ENCODE data around the gene RBBP8NL. TPM values are rescaled to one million over a fixed set of nuclear protein-coding genes. Genes with fewer than 3 reads are reported as not detected.

The RBBP8NL gene
- total RNA-seq, 2 donors from 2014 or later = not detected

DNA sequence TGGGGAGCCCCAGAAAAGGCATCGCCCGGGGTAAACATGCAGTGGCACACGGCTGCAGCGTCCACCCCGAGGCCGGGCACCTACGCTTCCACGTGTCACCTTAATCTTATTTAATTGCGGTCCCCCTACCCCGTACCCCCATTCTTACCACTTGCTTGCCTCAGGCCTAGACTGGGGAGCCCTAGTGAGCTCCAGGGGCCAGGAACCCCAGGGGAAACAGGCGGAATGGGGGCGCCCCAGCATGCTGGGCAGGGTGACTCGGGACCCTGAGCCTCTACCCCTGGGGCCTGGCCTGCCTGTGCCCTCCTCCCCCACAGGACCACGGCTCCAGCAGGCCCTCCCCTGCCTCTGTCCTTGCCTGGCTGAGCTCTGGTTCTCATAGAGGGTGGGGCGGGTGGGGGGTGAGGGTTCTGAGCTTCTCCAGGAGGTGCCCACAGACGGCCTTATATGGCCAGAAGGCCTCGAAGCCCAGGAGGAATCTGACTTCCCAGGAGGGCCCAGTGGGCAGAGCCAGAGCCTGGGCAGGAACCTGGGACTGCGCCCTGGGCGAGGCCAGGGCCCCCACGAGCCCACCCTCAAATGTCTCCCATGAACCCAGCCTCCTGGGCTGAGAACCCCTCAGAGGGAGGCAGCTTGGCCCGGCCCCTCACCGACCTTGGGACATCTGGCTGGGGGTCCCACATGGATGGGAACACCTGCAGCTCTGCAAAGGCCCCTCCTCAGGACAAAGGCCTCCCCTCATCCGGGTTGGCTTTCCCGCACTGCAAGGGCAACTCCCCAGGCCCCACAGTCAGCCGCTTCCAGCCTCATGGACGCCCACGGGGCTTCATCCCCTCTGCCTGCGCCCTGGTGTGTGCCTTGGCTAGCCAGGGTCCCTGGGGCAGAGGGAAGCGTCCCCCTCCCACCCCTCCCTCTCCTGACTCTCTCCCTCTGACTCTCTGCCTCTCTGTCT, 55.0 kb downstream of the RBBP8NL start:
- intact Hi-C loops (cut with DNase I) = no loop called here
- no peak for DNase-seq (ENCODE audit: low spot score)

DNA sequence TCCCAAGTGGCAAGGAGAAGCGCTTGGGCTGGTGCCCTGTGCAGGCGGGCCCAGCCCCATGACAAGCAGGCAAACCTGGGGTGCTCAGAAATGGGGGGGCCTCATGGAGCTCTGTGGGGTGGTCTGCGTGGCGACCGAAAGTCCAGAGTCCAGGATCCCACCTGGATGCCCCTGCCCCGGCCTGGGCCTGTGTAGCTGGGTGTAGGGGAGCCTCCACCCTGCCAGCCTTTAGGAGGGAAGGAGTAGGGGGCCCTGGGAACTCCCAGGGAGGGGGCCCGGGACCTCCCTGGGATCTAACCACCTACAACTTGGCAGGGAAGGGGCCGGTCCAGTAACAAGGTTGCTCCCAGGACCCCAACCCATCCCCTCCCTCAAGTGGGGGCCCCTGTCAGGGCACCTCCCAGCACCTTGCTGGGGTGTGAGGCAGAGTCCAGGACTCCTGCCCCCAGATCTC, 55.7 kb downstream of the RBBP8NL start:
- intact Hi-C loops (cut with DNase I) = no loop called here
- DNase-seq (ENCODE audit: low spot score) = no peak

DNA sequence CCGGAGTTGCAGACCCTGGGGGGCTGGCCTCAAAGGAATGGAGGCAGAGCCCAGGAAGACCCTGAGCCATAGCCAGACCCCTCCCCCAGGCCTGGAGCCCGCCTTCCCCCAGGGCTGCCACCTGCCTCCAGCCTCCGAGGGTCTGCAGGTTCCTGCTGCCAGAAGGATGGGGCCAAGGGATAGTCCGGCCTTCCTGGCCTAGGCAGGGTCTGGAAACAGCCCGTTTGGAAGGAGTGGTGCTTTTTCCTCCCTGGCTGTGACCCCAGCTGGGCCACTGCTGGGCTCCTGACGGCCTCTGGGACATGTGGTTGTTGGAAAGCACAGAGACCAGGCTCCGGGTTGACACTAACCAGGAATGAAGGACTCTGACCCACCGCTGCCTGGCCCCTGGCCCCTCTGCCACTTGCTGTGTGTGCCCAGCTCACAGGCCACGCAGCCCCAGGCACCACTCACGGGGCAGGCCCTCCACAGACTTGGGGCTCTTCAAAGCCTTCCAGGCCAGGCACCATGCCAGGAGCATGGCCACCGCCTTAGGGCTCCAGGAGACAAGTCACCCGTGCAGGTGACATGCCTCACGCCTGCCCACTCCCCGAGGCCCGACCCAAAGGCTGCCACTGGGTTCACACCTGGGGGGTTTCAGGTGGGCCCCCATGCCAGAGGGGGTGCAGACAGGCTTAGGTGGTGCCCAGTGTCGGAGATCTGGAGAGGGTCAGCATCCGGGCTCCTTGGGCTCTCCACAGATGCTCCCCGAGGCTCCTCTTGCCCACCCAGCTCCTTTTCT, 56.3 kb downstream of the RBBP8NL start:
- intact Hi-C loops (cut with DNase I) = no loop called here
- no peak for DNase-seq (ENCODE audit: low spot score)

DNA sequence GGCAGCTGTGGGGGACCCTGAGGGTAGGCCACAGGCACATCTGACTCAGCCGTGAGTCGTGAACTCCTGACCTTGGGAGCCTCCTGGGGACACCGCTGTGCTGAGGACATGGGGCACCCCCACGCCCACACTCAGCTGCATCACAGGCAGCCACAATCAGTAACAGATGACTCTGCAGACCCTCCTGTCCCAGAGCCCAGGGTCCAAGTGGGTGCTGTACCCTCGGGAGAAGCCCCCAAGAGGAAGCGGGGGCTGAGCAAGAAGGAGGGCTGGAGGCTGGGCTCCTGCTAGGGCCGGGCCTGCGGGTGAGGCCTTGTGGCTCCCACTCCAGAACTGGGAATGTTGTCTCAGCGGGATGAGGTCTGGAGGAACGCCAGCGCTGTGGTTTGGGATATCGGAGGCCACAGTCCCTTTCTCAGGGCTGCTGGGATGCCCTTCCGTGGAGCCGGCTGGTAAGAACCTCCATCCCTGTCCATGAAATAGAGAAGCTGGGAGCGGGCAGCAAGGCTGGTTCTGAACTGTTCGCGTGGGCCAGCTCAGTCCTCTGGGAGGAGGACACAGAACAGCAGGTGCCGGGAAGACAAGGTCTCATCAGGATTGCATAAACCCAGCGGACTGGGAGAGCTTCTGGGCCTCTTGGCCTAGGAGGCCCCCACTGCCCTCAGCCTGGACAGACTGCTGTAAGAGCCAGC, 57.1 kb downstream of the RBBP8NL start:
- no peak for DNase-seq (ENCODE audit: low spot score)
- intact Hi-C loops (cut with DNase I) = no loop called here

DNA sequence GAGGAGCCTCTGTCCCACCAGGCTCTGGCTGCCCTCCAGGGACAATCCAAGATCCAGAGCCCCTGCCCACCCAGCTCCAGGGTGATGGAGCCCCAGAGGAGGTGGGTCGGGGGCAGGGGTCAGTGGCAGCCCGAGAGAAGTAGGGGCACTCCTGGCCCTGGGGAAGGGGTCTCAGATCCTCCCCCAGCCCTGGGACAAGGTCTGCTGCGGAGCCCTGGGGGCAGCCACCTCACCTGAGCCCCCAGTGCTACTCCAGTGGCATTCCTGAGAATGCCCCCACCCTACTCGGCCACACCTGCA, 57.6 kb downstream of the RBBP8NL start:
- DNase-seq (ENCODE audit: low spot score) = no peak
- intact Hi-C loops (cut with DNase I) = loop anchor here in 1 of 2 donors (10.0 kb wide), 1 partner anchor 55 kb away; no protein-coding TSS in a partner anchor

DNA sequence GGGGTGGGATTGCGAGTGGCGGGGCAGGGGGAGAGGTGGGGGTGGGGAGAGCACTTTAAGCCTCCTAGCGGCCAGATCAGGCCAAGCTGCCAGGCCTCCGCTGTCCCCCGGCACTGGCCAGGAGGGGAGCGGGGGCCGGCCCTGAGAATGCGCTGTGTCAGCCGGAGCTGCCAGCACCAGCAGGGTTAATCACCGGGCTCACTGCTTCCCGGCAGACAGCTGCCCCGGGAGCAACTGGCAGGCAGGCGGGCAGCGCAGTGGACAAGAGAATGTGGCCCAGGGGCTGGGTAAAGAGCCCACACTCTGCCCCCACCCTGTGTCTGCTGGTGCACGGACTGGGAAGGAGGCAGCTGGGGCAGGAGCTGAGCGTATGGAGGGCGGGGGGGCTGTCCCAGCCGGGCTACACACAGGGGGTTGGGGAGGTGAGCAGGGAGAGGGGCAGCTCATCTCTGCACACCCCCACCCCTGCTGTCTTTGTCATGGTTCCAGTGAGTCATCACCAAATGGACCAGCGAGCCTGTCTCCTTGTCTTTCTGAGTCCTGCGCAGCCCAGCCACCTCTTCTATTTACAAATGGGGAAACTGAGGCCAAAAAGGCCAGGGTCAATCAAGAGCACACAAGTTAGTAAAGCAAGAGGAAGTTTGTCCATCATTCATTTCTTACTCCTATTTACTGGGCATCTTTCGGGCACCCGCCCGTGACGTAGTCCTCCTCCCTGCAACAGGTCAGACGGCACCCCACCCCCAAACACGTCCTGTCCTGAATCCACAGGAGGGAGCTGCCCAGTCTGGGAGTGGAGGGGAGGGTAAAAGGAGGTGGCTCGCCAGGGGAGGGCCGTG, 58.1 kb downstream of the RBBP8NL start:
- intact Hi-C loops (cut with DNase I) = loop anchor here in 1 of 2 donors (10.0 kb wide), 1 partner anchor 54 kb away; no protein-coding TSS in a partner anchor
- no peak for DNase-seq (ENCODE audit: low spot score)

DNA sequence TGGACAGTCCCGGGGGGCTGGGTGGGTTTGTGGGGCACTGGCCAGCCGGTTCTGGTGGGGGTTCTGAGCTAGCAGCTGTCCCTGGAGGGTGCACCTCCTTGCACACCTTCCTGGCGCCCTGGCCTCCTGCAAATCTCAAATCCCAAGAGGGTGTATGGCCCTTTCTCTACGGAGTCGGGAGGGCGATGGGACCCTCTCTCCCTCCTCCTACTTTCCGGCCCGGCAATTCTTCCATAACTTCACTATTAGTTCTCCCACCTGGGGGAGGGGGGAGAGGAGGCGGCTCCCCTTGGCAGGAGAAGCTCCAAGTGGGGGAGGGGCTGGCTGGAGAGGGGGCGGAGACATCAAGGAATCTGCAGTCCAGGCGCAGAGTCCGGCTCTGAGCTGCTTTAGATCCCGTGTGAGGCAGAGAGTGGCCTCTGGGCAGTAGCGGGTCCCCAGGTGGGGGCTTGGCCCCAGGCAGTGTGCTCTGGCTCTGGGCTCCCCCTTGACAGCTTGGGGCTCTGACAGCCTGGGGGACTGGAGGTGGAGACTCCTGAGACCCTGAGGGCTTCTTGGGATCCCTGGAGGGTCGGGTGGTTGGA, 58.9 kb downstream of the RBBP8NL start:
- intact Hi-C loops (cut with DNase I) = loop anchor here in 1 of 2 donors (10.0 kb wide), 1 partner anchor 54 kb away; no protein-coding TSS in a partner anchor
- DNase-seq (ENCODE audit: low spot score) = no peak

DNA sequence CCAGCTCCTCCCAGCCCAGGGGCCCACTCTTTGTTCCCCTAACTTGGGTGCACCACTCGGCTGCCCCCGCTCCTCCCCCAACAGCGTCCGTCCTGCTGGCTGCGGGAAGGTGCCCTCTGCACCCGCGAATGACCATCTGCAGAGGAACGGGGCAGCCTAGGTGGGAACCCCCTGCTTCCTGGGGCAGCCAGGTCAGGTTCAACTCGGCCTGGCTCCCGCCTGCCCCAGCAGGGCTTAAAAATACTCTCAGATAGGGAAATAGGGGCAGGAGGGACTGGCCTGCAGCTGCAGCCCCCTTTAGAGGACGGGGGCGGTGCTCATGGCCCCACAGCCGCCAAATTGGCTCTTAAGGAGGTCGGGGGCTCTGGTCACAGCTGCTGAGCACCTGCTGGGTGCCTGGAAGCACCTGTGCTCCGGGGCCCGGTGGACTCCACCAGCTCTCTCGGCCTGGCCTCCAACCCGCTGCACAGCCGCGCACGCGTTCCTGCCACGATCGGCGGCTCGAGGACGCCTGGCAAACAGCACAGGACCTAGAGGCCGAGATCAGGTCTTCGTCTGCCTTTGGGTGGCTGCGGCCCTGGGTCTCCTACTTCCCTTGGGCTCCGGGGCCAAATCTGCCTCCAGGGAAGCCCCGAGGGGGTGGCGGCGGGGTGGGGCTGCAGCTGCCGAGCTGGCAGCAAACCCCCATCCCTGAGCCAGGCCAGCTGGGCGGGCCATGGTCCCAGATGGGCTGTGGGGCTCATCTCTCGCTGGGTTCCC, 59.5 kb downstream of the RBBP8NL start:
- intact Hi-C loops (cut with DNase I) = loop anchor here in 1 of 2 donors (10.0 kb wide), 1 partner anchor 53 kb away; no protein-coding TSS in a partner anchor
- DNase-seq (ENCODE audit: low spot score) = no peak

DNA sequence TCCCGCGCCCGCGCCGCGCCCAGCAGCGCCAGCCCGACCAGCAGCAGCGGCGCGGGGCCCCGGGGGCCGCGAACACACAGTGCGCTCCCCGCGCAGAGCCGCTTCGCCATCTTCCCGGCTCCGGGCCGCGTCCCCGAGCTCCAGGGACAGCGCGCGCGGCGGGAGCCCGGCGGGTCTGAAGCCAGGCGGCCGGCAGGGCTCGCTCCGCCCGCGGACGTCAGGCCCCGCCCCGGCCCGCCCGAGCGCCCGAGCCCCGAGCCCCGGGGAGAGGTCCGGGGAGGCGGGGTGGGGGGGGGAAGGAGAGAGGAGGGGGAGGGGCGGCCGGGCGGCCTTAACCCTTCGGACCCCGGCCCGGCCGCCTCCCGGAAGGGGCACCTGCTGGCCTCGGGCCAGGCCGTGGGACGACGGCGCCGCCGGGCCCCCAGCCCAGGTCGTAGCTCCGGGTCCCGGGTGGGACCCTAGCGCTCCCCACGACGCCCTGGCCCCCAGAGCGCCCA, 60.2 kb downstream of the RBBP8NL start, which contains the start of gene LAMA5:
LAMA5 (minus strand) TSS at position 177 of the 497 bp plus-strand sequence; CDS start at position 110, 67 bp downstream.
- DNase-seq (ENCODE audit: low spot score) = no peak
- intact Hi-C loops (cut with DNase I) = loop anchor here in 1 of 2 donors (10.0 kb wide), 1 partner anchor 52 kb away; no protein-coding TSS in a partner anchor

DNA sequence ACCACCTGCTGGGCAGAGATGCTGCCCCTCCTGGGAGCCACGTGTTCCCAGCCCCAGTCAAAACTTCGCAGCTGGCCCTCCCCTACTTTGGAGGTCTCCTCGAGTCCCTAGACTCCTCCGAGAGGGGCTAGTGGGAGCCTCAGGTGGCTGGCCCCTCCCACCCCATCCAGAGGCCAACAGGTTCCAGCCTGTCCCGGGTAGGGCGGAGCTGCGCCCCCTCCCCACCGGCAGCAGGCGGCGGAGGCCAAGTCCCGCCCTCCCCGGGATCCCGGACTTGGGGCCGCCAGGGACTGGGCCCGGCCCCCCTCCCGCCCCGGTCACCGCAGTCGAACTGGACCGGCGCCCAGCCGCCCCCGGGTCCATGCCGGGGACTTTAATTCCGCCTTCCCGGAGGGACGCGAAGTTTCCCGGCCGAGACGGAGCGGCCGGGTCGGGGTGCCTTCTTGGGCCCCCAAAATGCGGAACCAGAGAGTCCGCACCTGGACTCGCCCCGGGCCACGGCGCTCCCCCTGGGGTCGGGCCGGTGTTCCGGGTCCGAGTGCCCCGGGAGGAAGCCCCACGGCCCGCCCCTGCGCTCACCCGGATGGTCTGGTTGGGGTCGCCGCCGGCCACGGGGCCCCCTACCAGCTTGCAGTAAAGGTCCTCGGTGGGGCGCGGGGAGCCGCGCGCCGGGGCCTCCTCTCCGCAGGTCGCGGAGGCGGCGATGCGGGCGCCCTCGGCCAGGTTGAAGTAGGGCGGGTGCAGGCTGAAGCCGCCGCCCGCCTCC, 60.8 kb downstream of the RBBP8NL start:
- intact Hi-C loops (cut with DNase I) = loop anchor here in 1 of 2 donors (10.0 kb wide), 1 partner anchor 52 kb away; no protein-coding TSS in a partner anchor

DNA sequence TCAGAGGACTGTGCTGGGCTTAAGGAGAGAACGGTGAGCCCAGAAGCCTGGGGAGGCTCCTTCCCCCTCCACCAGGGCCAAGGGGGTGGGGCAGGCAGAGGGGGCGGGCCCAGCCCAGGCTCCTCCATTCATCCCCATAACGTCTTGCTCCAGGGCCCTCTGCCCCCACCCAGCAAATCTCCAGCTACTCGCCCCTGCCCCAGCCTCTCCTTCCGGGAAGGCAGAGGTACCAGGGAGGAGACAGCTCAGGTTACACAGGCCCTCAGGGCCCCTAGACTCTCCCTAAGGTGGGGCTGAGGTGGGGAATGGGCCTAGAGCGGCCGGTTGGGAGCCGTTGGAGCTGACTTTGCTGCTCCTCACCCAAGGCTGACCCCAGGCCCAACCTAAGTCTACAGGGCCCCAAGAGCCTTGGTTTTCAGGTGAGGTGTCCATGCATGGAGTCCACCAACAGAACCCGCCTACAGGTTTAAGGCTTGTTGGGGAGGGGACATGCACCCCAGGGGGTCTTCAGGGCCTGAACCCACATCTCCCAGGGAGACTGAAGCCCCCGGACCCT, 61.4 kb downstream of the RBBP8NL start:
- intact Hi-C loops (cut with DNase I) = loop anchor here in 1 of 2 donors (10.0 kb wide), 1 partner anchor 51 kb away; no protein-coding TSS in a partner anchor

More for the DNA sequence above, 60.8 kb downstream of the RBBP8NL start:
- no peak for DNase-seq (ENCODE audit: low spot score)

DNA sequence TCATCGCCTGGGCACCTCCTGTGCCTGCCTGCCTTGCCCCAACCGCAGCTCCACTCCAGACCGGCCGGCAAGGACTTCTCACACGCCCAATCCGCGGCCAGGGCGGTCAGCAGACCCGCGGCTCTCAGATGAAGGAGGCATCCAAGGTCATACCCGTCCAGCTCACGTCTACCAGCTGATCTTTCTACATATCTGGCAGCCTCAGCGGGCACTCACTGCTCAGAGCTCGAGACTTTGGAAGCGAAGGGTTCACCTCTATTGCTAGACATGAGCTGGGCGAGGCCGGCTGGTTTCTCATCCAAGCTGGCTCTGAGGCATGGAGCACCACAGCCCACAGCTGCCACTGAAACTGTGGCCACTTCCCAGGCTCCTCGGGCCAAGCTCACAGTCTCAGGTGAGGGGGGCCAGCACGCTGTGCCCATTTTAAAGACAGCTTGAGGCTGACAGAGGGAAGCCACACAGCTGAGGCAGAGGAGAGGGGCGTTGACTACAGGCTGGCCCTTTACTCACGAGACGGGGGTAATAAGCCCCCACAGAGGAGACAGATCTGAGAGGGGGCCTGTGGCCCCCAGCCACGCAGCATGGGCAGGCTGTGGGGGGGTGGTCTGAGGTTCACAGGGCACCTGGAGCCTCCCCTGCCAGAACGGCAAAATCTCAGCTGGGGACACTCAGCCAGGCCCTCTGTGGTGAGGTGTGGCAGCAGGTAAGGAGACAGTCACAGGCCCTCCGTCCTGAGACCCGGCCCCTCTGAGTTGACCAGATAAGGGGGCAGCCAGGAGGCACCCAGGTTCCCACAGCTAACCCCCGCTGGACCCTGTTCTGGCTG, 62.2 kb downstream of the RBBP8NL start:
- no peak for DNase-seq (ENCODE audit: low spot score)
- intact Hi-C loops (cut with DNase I) = loop anchor here in 1 of 2 donors (10.0 kb wide), 1 partner anchor 50 kb away; no protein-coding TSS in a partner anchor

More for the DNA sequence above, 61.4 kb downstream of the RBBP8NL start:
- DNase-seq (ENCODE audit: low spot score) = no peak

DNA sequence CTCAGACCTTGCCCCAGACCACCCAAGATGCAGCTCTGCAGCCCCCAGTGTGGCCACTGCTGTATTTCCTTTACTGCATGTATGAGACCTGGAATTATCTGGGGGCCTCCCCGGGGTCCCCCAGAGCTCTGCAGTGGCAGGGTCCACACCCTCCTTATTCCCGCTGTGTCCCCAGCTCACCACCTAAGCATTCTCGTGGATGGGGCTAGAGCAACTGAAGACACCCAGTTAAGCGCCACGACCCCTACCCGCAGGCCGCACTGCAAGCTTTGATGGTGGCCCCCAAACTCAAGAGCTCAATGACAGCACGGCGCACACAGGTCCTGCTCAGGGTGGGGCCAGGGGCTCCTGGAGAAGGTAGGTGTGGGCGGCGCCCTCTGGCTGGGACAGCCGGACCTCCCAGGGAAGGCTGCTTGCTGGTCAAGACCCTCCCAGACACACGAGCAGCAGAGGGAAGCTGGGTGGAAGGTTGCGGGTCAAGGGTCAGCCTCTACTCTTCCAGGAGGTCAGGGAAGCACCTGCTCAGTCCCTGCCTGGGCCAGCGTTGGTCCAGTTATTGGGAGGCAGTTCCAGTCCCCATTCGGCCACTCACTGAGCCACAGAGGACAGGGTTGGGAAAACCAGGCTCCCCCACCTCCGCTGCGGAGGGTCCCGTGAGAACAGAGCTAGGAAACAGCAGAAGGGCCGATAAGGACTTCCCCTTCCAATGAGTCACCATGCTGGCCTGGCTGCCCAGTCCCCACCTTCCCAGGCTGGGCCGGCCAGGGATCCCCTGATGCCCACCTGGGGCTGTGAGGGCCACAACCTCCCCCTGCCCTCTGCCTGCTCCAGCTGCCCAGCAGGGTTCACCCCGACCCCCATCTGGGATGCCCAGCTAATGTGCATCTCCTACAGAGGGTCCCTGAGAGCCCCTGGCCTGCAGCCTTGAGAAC, 63.2 kb downstream of the RBBP8NL start:
- intact Hi-C loops (cut with DNase I) = loop anchor here in 1 of 2 donors (10.0 kb wide), 1 partner anchor 49 kb away; no protein-coding TSS in a partner anchor

More for the DNA sequence above, 63.2 kb downstream of the RBBP8NL start:
- DNase-seq (ENCODE audit: low spot score) = no peak
